ENCODE measurements around the gene RFXAP.

- TF ChIP-seq CTCF (optimal IDR thresholded peaks at IDR 0.05 in 1 of 3, IDR thresholded peaks at IDR 0.05 in 1 of 3, conservative IDR thresholded peaks at IDR 0.05 in 1 of 3; ENCODE audit: extremely low read depth in 1 of 3, insufficient read depth in 2 of 3, low read length in 3 of 3) (no peak), EZH2 (IDR thresholded peaks at IDR 0.05; ENCODE audit: low read length) (no peak)
Observed at GRCh38 chr13:36857253-36857652, 38.2 kb downstream of the RFXAP start.

Data from keratinocyte (primary cell).